SW480 (cell line): ENCODE results near the gene PROK1.
"Not testable (repeated sequence)": the region's sequence is repeated elsewhere in the genome, so short reads cannot be mapped to it uniquely, and the experiment has no call there.

Experiments
- DNase-seq: peaks from one replicate; pipeline ENCODE4 v3.0.0-alpha.2; 2016; ENCODE audit warnings: low spot score

The PROK1 gene

DNA sequence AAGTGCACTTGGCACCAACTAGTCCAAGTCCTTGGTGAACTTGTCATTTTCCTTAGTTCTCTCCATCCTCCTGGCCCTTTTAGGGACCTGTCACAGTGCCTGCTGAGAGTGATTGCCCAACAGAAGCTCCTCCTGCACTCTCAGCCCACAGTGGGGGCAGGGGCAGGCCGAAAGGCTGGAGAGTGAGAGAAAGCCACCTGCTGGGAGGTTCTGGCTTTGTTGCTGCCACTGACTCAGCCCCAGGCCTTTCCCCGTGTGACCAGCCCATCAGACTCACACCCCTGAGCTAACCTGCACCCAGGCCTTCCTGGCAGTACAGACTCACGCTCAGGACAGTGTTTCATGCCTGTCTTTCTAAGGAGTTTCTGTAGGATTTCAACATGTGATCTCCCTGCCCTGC lies 17.1 kb upstream of the PROK1 start:
- peak; percentile 85 for DNase-seq

DNA sequence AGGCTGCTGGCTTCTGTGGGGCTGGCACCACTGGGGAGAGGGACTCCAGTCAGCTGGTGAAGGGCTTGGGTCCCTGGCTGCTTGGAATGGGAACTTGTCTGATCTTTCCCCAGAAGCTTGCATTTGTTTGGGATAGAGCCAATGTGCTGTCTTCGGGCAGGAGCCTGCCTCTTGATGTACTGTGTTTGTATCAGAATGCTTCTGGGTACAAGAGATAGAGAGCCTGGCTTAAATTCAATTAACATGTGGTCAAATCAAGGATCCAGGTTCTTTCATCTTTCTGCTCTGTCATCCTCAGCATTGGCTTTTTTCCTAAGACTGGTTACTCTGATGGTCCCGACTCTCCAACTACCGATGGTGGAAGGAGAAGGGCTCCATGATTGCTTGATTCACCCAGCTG lies 16.0 kb upstream of the PROK1 start:
- peak; percentile 14 for DNase-seq

DNA sequence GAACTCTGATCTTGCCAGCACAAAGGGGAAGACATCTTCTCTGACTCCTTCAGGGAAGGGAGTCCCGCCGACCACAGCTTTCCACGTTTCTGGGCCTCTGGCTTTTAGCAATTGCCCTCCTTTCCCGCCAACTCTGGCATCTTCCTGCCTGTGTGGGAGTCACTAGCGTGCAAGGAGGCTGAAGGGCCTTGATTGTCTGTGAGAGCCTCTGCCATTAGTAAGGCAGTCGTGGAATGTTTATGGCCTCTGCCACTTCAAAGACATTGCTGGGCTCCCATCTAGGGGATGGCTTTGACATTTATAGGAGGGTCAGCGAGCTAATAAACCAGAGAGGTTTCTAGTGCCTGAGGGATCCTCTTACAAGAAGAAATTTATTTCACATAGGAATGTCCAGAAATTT lies 14.3 kb upstream of the PROK1 start:
- peak; percentile 94 for DNase-seq

DNA sequence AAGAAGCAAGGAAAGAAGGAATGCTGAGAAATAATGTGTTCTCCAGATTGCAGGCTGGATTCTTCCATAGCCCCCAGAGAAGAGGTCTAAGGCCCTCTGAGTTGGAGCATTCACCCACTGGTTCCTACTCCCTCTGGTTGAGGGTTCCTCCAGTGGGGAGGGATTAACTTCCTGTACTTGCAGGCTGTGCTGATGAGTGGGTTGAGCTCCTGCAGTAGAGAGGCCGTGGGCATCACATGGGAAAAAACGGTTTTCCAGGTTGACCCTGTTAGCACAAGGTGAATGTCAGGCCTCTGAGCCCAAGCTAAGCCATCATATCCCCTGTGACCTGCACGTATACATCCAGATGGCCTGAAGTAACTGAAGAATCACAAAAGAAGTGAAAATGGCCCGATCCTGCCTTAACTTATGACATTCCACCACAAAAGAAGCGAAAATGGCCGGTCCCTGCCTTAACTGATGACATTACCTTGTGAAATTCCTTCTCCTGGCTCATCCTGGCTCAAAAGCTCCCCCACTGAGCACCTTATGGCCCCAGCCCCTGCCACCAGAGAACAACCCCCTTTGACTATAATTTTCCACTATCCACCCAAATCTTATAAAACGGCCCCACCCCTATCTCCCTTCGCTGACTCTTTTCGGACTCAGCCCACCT lies 13.2 kb upstream of the PROK1 start:
- DNase-seq, result not testable (repeated sequence)

DNA sequence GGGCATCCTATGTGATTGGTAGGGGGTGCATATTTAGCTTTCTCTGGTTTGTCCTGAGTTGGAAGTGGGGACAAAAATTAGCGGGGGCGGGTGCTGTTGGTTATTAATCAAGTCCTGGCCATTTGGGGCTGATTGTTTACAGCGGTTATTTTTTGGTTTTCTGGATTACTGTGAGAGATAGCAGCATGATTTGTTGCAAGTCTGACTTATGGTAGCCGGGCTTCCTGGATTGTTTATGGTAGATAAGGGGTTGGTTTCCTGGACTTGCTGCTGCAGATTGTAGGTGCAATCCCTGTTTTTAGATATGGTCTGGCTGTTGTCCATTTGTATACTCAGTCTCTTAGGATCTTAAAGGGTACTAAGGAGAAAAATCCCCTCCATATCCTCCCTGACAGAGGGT lies 12.1 kb upstream of the PROK1 start:
- no peak for DNase-seq

- DNase-seq, result not testable (repeated sequence)
Measured at GRCh38 chr1:110439873-110440272, 11.1 kb upstream of the PROK1 start.

DNA sequence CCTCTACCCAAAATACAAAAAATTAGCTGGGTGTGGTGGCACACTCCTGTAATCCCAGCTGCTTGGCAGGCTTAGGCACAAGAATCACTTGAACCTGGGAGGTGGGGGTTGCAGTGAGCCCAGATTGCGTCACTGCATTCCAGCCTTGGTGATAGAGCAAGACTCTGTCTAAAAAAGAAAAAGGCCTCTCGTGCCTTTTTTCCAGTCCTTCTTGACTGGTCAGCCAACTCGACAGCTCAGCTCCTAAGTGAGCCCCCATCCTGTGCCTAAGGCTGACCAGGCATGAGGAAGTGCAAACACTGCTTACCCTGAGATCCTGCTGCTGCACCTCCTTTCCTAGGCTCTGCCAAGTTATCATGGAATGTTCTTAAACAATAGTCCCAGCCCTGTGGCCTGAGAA lies 10.1 kb upstream of the PROK1 start:
- no peak for DNase-seq

- DNase-seq, result no peak
Measured at GRCh38 chr1:110441888-110442287, 9.1 kb upstream of the PROK1 start.

GRCh38 chr1:110443451-110443850 lies 7.5 kb upstream of the PROK1 start:
- no peak for DNase-seq

DNA sequence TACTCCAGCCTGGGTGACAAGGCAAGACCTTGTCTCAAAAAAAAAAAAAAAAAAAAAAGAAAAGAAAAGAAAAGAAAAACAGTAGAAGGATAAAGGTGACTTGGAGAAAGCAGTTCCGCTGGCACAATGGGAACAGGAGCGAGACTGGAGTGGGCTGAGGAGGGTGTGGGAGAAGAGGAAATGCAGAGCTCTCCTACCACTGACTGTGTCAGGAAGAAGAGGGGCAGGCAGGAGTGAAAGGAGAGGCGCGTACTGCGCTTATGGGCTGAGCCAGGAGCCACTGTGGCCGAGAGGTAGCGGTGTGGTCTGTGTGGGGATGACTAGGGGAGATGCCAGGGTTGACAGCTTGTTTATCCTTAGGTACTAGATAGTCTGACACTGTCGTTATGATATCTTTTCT lies 6.4 kb upstream of the PROK1 start:
- no peak for DNase-seq

GRCh38 chr1:110449661-110450651 lies 993 bp upstream of the PROK1 start:
- DNase-seq, result no peak

- DNase-seq, result no peak
Measured at GRCh38 chr1:110452330-110452729, 1.4 kb downstream of the PROK1 start.

DNA sequence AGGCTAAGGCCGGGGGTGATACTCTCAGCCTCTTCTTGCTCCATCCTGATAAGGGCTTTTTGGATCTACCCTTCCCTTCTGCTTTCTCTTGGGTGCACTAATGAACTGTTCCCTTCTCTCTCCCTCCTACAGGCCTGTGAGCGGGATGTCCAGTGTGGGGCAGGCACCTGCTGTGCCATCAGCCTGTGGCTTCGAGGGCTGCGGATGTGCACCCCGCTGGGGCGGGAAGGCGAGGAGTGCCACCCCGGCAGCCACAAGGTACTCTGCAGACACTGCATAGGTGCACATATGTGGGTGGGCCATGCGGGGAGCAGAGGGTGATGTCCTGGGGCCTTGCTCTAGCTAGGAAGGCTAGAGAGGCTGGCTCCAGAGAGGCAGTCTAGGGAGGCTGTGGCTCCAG lies 2.9 kb downstream of the PROK1 start:
- no peak for DNase-seq

- DNase-seq, result no peak
Measured at GRCh38 chr1:110454328-110454727, 3.4 kb downstream of the PROK1 start.

DNA sequence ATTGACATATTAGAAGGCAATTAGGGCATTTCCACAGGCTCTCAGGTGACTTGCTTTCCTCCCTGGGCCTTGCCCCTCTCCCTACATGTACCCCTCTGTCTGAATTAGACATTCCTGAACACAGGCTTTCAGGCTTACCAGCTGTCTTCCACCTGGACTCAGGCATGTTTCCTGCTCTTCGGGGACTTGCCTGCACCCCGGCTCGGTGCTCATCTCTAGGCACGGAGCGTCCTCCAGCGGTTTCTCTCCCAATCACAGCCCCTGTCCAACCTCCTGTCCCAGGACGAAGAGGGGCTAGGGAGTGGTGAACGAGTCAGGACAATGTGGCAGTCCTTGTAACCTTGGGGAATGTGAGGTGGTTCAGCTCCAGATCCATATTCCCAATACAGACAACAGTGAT lies 4.2 kb downstream of the PROK1 start:
- DNase-seq, result no peak

- no peak for DNase-seq
Measured at GRCh38 chr1:110457206-110457605, 6.3 kb downstream of the PROK1 start.

GRCh38 chr1:110460253-110461220 lies 9.6 kb downstream of the PROK1 start:
- peak; percentile 74 for DNase-seq

- DNase-seq, result no peak
Measured at GRCh38 chr1:110462093-110462492, 11.1 kb downstream of the PROK1 start.

- DNase-seq, result no peak
Measured at GRCh38 chr1:110462964-110463363, 12.0 kb downstream of the PROK1 start.

- DNase-seq, result no peak
Measured at GRCh38 chr1:110463725-110464124, 12.8 kb downstream of the PROK1 start.

DNA sequence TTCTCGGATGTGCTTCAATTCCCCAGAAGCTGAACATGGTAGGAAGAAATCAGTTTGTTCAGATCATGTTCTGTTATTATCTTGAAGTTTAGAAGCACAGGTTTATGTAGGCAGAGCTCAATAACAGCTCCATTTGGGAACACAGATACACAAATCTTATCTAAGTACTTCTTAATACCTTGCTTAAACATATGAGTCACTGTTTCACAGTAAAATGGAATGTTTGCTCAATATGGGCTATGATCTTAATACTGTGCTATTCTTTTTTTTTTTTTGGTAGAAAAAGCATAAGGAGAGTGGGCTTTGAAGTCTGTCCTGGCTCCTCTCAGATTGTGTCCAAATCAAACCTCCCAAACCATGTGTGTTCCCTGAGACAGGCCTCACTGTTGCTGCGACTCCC lies 13.4 kb downstream of the PROK1 start:
- no peak for DNase-seq
